A172 (cell line): ENCODE measurements around the gene MTR. TPM values are rescaled to one million over a fixed set of nuclear protein-coding genes. Genes with fewer than 3 reads are reported as not detected.
"Not testable (repeated sequence)": the region's sequence is repeated elsewhere in the genome, so short reads cannot be mapped to it uniquely, and the experiment has no call there.

Experiments
- DNase-seq: peaks from one replicate; pipeline ENCODE4 v3.0.0-alpha.2; 2015; ENCODE audit warnings: low spot score
- total RNA-seq: library from RNA; depleted of rRNA; stranded (reverse); fragments of >200 nt; shearing (Covaris generic); gene quantifications from 2 replicates; pipeline ENCODE4 v1.2.3, GENCODE V29; 2014

Gene MTR
- total RNA-seq, 1 experiment from 2014 or later, result 34.4 TPM

DNA sequence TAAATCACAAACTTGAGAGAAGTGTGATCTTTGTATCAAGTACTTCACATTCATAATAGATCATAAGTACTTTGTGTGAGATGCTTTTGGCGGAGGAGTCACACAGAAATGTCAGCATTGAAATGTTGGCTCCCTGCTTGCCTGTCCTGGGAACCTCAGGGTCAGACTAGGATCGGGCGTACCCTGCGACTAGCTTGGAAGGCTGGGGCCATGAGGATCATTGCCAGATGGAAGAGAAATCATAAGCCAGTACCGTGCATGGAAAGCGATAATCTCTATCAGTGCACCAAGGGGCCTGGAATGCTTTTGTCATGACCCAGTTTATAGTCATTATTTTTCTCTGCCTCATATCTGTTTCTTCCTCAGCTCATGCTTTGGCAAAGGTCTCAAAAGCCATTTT, 35.5 kb downstream of the MTR start:
- DNase-seq, result no peak

DNA sequence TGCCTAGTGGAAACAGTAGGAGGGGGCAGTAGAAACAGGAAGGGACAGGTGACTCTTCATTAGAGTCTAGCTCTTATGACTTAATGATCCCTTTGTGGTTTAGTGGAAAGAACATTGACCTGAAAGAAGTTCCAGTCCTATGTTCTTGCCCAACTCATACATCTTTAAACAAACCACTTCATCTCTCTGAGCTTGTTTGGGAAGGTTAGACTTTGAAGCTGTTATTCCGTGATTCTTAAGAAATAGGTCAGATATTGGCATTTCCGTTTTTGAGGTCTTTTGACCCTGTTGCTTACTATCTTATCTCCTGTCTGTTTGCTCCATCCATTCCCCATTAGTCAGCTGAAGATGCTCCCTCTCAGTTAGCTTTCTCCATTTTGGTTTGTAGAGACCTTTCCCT, 38.5 kb downstream of the MTR start:
- DNase-seq, result no peak

DNA sequence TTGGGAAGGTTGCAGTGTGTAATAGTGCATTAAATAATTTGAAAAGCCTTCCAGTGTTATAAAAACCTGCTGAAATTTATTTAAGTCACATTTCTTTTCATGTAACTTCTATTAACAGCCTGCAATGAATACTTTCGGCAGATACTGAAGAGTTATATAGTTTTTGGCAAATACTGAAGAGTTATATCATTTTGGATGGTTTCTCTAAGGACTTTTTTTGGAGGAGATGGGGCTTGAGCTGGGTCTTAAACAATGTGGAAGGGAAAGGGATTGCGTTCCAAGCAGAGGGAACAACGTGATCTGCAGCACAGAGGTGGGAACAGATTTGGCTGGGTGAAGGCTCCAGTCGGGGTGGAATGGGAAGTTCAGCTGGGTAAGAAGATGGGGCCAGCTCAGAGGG, 39.8 kb downstream of the MTR start:
- no peak for DNase-seq

DNA sequence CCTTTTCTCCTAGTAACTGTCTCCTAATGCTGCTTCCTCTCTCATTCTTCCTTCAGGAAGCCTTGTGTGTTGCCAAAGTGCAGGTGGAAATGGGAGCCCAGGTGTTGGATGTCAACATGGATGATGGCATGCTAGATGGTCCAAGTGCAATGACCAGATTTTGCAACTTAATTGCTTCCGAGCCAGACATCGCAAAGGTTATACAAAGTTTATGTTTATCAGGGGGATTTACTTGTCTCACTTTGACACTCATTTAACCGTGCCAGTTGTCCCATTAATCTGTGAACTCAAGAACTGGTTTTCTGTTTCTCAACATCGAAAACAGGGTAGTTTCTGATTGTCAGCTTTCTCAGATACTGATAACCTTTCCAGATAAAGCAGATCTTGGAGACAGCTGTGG, 40.4 kb downstream of the MTR start:
- DNase-seq, result no peak

DNA sequence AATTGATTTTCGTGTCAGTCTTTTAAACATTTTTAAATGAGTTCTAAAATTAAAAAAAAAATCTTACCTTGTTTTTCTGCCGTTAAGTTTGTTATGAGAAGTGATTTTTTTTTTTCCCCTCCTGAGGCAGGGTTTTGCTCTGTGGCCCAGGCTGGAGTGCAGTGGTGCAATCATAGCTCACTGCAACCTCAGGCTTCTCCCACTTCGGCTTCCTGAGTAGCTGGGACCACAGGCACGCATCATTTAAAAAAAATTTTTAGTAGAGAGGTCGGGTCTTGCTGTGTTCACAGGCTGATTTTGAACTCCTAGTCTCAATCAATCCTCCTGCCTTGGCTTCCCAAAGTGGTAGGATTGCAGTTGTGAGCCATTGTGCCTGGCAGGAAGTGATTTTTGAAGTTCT, 41.1 kb downstream of the MTR start:
- no peak for DNase-seq

DNA sequence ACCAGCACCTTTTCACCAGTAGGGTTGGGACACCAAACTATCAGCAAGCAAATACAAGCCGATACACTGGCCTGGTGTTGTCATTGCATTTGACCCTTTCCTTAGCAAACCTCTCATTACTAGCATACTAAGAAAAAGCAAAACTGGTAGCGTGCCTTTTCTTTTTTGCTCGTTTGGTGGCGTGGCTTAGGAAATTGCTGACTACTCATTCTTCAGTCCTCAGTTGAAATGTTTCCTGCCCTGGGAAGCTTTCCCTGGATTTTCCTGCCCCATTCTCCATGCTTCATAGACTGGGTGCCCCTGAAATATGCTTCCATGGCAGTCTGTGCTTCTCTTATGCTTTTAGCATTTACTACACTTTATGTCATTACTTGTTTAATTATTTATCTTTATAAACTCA, 42.0 kb downstream of the MTR start:
- DNase-seq, result no peak

DNA sequence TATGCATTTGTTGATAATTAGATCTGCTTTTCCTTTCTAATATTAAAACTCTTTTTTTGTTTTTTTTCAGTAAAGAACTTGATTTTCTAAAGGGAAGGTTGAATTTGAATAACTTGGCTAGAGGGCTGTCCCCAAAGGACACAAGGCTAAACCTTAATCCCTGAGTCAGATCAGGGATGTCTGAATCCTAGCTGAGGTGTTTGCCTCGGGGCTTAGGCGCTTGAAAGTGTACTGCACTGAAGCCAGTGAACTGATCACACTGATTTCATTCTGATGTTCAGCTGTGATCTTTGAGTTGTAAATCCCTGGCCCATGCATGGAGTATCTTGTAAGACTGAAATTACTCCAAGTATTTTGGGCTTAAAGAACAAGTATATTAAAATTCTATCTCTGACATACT, 42.8 kb downstream of the MTR start:
- DNase-seq, result no peak

DNA sequence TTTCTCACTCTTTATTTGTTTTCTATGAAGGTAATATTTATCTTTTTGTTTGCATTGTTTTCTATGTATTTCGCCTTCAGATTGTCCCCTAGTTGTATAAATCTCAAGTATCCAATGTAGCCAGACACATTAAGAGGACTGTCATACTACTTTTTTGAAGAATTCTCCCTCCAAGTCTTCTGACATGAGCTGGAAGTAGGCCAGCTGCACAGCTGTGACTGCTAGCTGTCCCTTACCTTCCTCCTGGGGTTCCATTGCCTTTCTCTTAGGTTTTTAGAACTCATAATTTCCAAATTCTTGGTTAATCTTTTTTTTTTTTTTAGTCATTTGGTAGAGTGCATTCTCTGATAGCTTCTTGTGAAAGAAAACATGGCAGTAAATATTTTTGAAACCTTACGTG, 46.2 kb downstream of the MTR start:
- DNase-seq, result no peak

DNA sequence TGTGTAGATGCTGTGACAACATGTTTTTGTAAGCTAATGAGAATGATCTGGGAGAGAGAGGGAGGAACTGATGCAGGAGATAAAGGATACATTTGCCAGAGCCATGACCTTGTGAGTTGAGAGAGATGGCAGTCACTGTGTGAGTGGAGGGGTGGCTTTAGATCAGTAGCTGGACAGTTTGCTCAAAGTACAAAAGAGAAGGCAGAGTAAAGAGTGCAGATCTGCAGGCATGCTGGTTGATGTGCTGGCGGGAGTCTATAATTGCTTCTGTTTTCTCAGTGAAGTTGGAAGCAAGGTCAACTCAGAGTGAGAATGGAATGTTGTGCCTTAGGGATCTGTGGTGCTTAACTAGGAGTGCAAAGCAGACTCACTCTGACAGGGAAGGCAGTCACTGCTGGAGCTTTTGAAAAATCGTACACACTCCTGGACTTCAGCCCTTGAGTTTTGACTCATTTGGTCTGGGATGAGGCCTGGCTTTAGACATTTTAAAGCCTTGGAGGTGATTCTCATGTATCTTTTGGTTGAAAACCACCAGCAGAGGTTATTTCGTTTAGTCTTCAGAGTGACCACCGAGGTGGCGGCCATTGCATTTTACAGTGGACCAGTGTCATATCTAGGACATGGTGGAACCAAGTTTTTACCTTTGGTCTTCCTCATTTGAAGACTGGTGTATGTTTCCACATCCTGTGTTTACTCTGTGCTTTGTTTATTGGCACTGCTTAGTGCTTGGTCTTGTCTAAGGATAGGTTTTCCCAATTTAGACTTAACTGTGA, 49.6 kb downstream of the MTR start:
- no peak for DNase-seq

DNA sequence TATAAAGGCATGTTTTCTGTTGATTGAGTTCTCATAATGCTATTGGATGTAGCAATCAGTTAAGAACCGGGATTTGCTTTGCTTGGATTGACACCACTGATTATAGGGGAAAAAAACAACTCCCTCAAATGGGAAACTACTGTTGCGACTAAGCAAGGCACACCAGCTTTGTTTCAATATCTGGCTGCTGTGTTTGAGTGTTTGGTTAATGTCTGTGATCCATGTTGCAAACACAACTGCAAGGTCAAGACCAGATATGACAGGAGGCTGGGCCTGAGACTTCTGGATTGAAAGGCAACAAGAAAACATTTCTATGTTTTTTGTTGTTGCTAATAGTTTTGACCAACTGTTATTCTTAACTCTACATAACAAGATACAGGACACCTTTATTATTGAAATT, 50.7 kb downstream of the MTR start:
- no peak for DNase-seq

DNA sequence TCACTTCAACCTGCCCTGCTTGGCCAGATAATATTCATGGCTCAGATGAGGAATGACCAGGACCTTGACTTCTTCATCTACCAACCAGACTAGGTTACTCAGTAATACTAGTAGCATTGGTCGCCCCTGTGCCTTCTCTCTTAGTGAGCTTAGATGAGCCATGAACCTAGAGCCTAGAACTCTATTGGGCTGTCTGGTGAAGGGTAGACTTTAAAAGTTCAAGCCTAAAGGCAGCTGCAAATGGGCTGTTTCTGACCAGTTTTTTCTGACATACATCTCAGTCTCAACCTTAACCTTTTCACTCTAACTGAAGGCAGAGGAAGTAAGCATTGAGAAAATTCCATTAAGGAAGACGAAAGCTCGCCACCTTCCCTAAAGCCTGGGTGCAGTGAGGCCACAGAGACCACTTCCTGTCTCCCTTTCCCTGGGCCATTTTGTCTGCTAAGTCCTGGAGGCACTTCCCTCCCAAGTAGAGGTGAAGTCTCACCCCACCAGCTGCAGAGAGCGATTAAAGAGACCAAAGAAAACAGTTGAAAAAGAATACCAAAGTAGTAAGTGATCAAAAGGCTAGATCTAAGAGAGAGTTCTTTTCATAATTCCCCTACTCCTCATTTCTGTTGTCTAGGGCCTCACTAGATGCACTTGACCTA, 53.3 kb downstream of the MTR start:
- no peak for DNase-seq

DNA sequence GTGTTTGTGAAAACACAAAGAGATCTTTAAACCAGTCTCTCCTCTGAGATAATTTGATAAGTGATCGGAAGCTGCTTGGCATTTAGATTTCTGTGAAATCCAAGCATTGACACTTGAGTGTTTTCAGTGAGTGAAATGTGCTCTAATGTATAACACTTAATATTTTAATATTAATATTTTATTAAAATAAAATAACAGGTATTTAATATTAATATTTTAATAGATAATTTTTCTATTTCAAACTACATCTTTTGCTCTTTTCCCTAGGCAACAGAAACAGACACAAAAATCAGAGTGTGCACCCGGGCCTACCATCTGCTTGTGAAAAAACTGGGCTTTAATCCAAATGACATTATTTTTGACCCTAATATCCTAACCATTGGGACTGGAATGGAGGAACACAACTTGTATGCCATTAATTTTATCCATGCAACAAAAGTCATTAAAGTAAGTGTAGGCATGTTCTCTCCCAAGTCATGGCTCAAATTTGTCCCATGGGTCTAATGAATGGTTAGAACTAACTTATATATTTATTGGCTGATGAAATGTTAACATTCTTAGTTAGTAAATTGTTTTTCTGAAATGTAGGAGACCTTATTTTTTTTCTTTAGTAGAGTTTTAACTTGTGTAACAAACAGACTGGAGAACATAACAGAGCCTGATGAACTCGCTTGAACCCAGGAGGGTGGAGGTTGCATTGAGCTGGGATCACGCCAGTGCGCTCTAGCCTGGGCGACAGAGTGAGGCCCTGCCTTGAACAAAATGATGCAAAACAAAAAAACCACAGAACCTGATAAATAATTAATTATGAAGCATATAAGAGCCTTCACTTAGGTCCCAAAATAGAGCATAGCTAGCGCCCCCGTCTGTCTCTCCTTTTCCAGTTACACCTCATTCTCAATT, 55.2 kb downstream of the MTR start:
- no peak for DNase-seq

DNA sequence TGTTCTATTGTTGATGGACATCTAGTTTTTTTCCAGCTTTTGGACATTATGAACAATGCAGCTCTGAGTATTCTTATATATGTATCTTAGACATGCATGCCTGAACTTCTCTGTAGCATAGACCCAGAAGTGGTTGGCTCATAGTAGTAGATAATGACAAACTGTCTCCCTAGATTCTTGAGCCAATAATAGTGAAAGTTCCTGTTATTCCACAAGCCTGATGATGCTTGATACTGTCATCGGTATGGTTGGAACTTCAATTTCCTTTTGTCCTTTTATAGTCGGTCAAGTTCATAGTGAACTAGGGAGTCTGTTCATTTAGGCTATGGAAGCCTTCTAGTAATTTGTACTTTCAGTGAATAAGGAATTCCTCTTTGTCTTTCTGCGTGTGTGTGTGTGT, 56.8 kb downstream of the MTR start:
- DNase-seq, result no peak

DNA sequence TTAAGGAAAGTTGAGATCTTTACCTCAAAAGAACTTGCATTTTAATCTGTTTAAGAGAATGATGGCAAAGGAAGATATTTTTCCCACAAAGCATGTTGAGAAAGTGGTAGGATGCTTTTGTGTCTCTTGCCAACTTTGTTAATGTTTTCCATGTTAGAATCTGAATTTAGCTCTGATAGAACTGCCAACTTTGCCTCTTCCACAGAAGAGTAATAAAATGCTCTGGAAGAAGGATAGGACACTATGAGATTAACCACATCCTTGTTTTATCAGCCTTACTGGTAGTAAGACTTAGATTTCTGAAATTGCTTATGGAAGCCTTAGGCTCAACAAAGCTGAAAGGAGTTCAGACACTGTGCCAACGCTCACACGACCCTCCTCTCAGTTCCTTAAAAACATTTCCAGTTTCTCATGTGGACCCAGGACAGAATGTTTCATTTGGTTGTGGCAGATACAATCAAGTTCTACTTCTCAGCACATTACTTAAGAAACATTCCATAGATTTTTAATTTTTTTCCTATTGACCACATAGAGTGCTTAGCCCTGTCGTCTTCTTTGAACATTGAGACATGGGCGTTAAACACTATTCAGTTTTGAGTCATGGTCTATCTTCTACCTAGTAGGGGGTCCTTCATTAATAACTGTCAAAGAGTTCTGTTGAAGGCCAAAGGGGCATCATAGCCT, 59.0 kb downstream of the MTR start:
- DNase-seq, result peak; percentile 10

DNA sequence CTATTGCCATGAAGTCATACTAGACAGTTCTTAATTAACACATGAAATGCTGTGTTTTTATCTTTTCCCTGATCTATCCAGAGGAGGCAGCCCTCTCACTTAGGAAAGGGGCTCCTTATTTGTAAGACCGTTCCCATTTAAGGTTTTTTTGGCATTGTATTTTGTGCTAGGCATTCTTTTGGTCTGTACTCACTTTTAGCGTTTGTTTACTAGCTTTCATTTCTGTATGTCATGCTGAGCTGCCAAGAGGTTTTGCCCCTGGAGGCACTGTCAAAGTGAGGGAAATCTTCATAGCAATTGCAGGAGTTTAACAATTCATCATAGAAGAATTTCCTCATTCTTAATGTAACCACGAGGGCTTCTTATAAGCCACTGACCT, 59.5 kb downstream of the MTR start:
- peak; percentile 60 for DNase-seq

DNA sequence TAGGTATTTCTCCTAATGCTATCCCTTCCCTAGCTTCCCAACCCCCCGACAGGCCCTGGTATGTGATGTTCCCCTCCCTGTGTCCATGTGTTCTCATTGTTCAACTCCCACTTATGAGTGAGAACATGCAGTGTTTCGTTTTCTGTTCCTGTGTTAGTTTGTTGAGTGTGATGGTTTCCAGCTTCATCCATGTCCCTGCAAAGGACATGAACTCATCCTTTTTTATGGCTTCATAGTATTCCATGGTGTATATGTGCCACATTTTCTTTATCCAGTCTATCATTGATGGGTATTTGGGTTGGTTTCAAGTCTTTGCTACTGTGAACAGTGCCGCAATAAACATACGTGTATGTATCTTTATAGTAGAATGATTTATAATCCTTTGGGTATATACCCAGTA, 61.6 kb downstream of the MTR start:
- not testable (repeated sequence) for DNase-seq

DNA sequence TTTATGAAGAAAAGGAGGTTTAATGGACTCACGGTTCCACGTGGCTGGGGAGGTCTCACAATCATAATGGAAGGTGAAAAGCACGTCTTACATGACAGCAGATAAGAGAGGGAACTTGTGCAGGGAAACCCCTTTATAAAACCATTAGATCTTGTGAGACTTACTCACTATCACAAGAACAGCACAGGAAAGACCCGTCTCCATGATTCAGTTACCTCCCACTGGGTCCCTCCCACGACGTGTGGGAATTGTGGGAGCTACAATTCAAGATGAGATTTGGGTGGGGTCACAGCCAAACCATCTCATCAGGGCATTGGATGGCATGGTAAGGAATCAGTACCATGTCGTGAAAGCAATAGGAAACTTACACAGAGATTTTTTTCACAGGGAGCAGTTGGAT, 63.1 kb downstream of the MTR start:
- no peak for DNase-seq

DNA sequence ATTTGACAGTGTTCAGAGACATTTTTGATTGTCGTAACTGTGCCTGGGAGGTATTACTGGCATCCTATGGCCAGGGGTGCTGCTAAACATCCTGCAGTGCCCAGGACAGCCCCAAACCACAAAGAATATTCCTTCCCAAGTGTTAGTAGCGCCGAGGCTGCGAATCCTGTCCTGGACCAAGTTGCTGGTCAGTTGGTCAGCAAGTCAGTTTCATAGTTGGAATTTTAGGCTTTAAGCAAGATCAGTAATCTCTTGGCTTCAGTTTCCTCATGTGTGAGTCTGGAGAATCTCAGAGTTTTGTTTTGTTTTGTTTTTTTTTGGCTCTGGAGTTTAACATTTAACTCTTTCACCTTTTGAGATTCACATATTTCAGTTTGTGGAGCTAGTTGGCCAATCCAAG, 65.0 kb downstream of the MTR start:
- DNase-seq, result no peak

DNA sequence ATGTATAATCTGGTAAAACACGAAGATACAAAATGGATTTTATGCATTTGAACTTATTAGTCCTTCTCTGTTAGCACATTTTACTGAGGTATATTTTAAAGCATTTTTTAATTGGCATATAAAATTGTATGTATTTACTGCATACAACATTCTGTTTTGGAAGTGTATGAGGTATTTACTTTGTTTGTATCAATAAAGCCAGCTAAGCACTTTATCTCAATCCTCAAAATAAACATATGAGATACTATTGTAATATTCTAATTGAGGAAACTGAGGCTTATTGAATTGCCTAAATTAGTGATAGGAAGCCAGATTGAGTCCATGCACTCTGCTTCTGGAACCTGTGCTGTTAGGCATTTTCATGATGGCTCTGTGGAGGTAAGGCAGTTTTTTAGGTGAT, 65.6 kb downstream of the MTR start:
- DNase-seq, result no peak

DNA sequence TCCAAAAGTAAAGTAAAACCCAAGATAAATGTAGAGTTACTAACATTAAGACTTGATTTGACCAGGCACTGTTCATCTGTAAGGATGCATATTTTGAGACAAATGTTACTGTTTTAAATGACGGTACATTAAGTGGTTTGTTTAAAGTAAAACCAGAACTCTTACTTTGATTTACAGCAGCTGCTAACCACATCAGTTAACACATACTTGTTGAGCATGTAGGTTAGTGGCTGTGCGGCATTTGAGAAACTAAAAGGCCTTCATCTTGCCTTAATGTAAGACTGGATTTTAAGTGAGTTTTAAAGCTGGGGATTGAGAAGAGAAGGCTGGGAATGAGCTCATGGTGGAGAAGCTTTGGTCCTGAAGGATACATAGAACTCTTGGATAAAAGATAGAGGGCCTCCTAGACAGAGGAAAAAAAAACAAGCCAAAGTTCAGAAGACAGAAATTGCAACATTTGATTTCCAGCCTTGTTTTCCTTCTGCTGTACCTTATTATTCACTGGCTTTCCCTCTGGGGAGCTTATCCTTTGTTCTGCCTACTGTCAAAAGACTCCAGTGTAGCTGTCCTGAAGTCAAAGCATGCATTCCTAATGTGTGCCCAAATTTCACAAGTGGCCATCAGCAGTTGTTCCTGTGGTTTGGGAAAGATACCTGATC, 66.6 kb downstream of the MTR start:
- DNase-seq, result no peak

DNA sequence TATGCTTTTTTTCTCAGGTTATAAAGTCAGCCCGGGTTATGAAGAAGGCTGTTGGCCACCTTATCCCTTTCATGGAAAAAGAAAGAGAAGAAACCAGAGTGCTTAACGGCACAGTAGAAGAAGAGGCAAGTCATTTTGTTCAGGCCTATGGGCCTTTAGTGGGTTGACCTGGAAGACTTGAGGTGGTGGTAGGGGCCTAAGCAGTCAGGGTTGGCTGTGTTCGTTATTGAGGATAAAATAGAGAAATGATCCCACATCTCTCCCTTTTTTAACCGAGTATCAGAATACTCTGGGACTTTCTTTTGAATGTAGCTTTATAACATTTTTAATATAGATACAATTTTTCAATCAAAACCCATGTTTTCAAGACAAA, 67.1 kb downstream of the MTR start:
- no peak for DNase-seq
